HG03354 (cell line): Measurements from ENCODE around the gene DNAJC4.
A peak's percentile ranks its signal among the peaks of the same experiment; 100 is the strongest.

Experiments used
- ATAC-seq: cut with Tn5 transposase; IDR thresholded peaks from one replicate; pipeline ENCODE4 v1.9.1; 2021; ENCODE audit warnings: mild to moderate bottlenecking; ENCODE audit not compliant: unreplicated experiment, poor library complexity, severe bottlenecking

Gene DNAJC4

GRCh38 chr11:64227405-64227956 lies 2.9 kb upstream of the DNAJC4 start:
- ATAC-seq, result no peak

DNA sequence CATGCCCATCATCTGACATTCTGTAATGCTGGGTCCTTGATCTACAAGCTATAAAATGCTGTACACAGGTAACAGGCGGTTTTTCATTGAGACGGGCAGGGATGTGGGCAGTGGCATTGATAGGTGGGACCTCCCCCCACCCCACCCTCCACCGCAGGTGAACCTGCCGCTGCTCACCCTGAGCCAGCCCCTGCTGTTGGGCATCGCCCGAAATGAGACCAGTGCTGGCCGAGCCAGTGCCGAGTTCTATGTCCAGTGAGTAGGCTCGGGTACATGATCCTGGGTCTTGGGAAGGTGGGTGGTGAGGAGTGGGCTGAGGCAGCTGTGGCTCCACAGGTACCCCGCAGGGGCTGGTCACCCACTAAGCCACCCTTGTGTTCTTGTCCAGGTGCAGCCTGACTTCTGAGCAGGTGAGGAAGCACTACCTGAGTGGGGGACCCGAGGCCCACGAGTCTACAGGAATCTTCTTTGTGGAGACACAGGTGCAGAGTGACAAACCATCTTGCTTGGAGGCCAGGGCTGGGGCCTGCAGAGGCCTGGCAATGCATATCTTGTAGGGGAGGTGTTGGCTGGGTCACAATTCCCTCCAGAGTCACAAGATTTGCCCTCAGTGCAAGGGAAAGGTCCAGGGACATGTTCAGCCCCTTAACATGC lies 1.1 kb upstream of the DNAJC4 start:
- ATAC-seq, result no peak

DNA sequence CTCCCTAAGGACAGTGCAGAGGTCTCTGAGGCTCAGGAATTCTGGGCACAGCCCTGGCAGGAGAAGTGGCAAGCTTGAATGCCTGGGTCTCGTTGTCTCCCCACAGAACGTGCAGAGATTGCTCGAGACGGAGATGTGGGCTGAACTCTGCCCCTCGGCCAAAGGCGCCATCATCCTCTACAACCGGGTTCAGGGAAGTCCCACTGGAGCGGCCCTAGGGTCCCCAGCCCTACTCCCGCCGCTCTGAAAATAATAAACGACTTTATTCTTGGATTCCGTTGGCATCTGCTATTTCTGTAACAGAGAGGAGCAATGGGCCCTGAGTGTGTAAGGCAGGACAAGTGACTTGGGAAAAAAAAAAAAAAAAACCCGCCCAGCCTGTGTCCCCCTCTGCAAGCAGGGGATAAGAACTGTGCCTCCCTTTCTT lies 591 bp upstream of the DNAJC4 start:
- no peak for ATAC-seq

DNA sequence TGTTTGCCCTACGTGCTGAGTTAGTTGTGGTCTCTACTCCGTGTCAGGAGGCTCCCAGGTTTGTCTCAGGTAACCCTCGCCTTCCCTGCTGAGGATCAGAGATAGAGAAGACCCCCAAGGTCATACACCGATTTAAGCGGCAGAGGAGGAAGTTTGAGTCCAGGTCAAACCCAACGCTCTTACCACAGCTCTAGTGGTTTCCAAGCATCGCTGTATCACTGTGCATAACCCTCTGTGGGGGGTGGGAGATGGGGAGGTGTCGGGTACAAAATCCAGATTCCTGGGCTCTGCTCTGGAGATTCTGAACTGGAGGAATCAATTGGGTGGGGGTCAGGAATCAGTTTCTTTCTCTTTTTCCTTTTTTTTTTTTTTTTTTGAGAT lies 627 bp downstream of the DNAJC4 start:
- ATAC-seq, result no peak

DNA sequence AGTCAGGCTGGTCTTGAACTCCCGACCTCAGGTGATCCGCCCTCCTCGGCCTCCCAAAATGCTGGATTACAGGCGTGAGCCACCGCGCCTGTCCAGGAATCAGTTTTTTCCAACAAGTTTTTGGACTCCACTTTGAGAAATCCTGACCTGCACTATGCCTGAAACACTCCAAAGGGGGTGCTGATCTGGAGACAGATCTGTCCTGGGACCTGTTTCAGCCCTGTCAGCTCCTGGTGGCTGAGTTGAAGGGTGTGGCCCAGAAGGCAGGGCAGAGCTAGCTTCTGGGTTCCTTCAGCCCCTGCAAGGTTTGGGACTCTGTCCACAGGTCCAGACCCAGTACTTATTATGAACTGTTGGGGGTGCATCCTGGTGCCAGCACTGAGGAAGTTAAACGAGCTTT lies 1.2 kb downstream of the DNAJC4 start:
- ATAC-seq, result no peak

GRCh38 chr11:64232182-64232966 lies 2.0 kb downstream of the DNAJC4 start:
- no peak for ATAC-seq

GRCh38 chr11:64232967-64233315 lies 2.6 kb downstream of the DNAJC4 start:
- no peak for ATAC-seq

GRCh38 chr11:64233913-64234586 lies 3.7 kb downstream of the DNAJC4 start, which contains the start of gene VEGFB:
TSS of gene VEGFB (plus strand) at chr11:64234584. CDS start at chr11:64234834, 250 bp downstream.
- ATAC-seq, result peak; percentile 34

- peak; percentile 24 for ATAC-seq
These were observed 4.5 kb downstream of the DNAJC4 start for GRCh38 chr11:64234647-64235379.

GRCh38 chr11:64235437-64236161 lies 5.3 kb downstream of the DNAJC4 start:
- ATAC-seq, result no peak

- ATAC-seq, result no peak
These were observed 7.2 kb downstream of the DNAJC4 start for GRCh38 chr11:64237484-64237951.

- ATAC-seq, result no peak
These were observed 7.7 kb downstream of the DNAJC4 start for GRCh38 chr11:64238076-64238475.

GRCh38 chr11:64238999-64239398 lies 8.7 kb downstream of the DNAJC4 start:
- ATAC-seq, result no peak

GRCh38 chr11:64239662-64240434 lies 9.5 kb downstream of the DNAJC4 start:
- ATAC-seq, result peak; percentile 5

- ATAC-seq, result peak; percentile 58
These were observed 10.3 kb downstream of the DNAJC4 start, which contains the start of gene FKBP2 for GRCh38 chr11:64240435-64241240. TSS of gene FKBP2 (plus strand) at chr11:64241095. CDS start at chr11:64242388, 1,293 bp downstream.

GRCh38 chr11:64241241-64241490 lies 10.8 kb downstream of the DNAJC4 start:
- ATAC-seq, result peak; percentile 62

DNA sequence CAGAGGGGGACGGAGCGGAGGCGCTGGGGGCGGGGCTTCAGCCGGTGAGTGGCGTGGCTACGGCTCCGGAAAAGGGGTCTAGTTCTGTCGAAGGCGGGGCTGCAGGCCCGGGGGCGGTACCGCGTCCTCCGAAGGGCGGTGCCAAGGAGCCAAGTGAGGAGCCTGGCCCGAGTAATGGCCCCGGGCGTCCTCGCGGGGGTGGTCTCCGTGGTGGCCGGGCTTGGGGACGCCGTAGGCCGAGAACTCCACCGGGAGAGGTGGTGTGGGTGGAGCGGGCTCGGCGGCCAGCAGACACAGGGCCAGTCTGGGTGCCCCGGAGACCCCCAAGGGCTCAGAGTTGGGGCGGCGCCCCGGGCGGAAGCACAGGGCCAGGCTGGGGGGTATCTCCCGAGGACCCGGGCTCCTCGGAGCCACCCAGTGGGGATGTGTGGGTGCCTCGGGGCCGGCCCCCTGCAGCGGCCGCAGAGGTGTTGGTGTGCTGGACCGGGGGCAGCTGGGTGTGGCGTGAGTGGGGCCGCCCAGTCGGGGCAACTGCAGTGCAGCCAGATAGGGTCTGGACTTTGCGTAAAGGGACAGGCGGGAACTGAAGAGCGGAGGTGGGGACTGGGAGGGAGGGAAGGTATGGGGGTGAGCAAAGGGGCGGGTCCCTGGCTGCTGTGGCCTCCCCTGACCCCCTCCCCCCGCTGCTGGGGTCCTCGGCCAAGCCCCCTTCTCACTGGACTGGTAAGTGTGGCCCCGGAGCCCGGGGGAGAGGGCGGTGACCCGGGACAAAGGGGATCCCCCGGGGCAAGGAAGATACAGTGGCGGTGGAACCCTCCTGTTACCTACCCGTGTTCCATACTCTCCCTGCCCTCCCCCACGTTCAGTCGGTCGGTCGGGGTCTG lies 11.4 kb downstream of the DNAJC4 start:
- peak; percentile 63 for ATAC-seq
